Karpas-422 (cell line): ENCODE data around the gene DUS3L. TPM values are rescaled to one million over a fixed set of nuclear protein-coding genes. Genes with fewer than 3 reads are reported as not detected.

Source experiments
- DNase-seq: peaks from one replicate; pipeline ENCODE4 v3.0.0-alpha.2; 2015
- H2AFZ ChIP-seq: fragments of 200-600 bp; sonication (generic); 2 replicates; pipeline ENCODE4 v1.6.1; 2014; ENCODE audit warnings: antibody characterized with exemption, low read length, mixed read lengths
- H3K27ac ChIP-seq: fragments of 200-600 bp; sonication (generic); 2 replicates; pipeline ENCODE4 v1.5.1; 2014; ENCODE audit warnings: mild to moderate bottlenecking, low read length, moderate library complexity
- H3K27me3 ChIP-seq: fragments of 200-600 bp; sonication (generic); 2 replicates; pipeline ENCODE4 v1.6.1; 2014; ENCODE audit warnings: low read length, mixed read lengths
- H3K36me3 ChIP-seq: fragments of 200-600 bp; sonication (generic); 2 replicates; pipeline ENCODE4 v1.6.1; 2014; ENCODE audit warnings: low read length, mixed read lengths; ENCODE audit not compliant: insufficient read depth
- H3K4me1 ChIP-seq: fragments of 200-600 bp; sonication (generic); 2 replicates; pipeline ENCODE4 v1.6.1; 2014; ENCODE audit warnings: mild to moderate bottlenecking, low read length, mixed read lengths
- H3K4me2 ChIP-seq: fragments of 200-600 bp; sonication (generic); 2 replicates; pipeline ENCODE4 v1.6.1; 2014; ENCODE audit warnings: low read length, low read depth, mild to moderate bottlenecking; ENCODE audit not compliant: poor library complexity, severe bottlenecking
- H3K4me3 ChIP-seq: fragments of 200-600 bp; sonication (generic); 2 replicates; pipeline ENCODE4 v1.5.1; 2014; ENCODE audit warnings: mild to moderate bottlenecking, antibody characterized with exemption, low read length, mixed read lengths
- H3K79me2 ChIP-seq: fragments of 200-600 bp; sonication (generic); 2 replicates; pipeline ENCODE4 v1.6.1; 2014; ENCODE audit warnings: mild to moderate bottlenecking, low read length, mixed read lengths
- H3K9ac ChIP-seq: fragments of 200-600 bp; sonication (generic); 2 replicates; pipeline ENCODE4 v1.6.0; 2014; ENCODE audit warnings: low read length
- H3K9me2 ChIP-seq: fragments of 200-600 bp; sonication (generic), shearing (Covaris generic); replicated peaks from 2 replicates; pipeline ENCODE4 v1.6.0; 2014; ENCODE audit warnings: mild to moderate bottlenecking, low read length, moderate library complexity; ENCODE audit not compliant: insufficient read depth
- H3K9me3 ChIP-seq: fragments of 300-700, 200-600 bp; sonication (generic); 2 replicates; pipeline ENCODE4 v1.6.1; 2014; ENCODE audit warnings: low read length, mixed read lengths
- H4K20me1 ChIP-seq: fragments of 200-600 bp; sonication (generic); 2 replicates; pipeline ENCODE4 v1.6.1; 2014; ENCODE audit warnings: mild to moderate bottlenecking, antibody characterized with exemption, low read length, low read depth; ENCODE audit not compliant: insufficient read depth
- total RNA-seq: library from RNA; depleted of rRNA; stranded (reverse); fragments of >200 nt; shearing (Covaris generic); gene quantifications from 2 replicates; pipeline ENCODE4 v1.2.3, GENCODE V29; 2014; ENCODE audit warnings: low replicate concordance

Gene DUS3L
- total RNA-seq, 1 experiment from 2014 or later = 21.7 TPM

GRCh38 chr19:5811117-5811516 is 20.2 kb upstream of the DUS3L start:
- Histone ChIP-seq H3K4me1 (no peaks in the 10 kb centered on the region), H3K36me3 (no peaks in the 10 kb centered on the region), H3K4me3 (no peak overlapping the region), H3K27ac (no peak overlapping the region), H4K20me1 (no peaks in the 10 kb centered on the region), H2AFZ (no peak overlapping the region), H3K27me3 (no peaks in the 10 kb centered on the region), H3K4me2 (no peak overlapping the region), H3K9me3 (no peaks in the 10 kb centered on the region), H3K9ac (no peak overlapping the region), H3K9me2 (no peaks in the 10 kb centered on the region), H3K79me2 (no peaks in the 10 kb centered on the region)
- DNase-seq = no peak

GRCh38 chr19:5809469-5809868 is 18.5 kb upstream of the DUS3L start:
- peaks cover 2% of the 10 kb centered on the region for H3K4me1 ChIP-seq
- H3K9me3 ChIP-seq = no peaks in the 10 kb centered on the region
- no peak overlapping the region for H3K9ac ChIP-seq
- H3K4me3 ChIP-seq = no peak overlapping the region
- no peaks in the 10 kb centered on the region for H3K9me2 ChIP-seq
- H4K20me1 ChIP-seq = no peaks in the 10 kb centered on the region
- no peaks in the 10 kb centered on the region for H3K79me2 ChIP-seq
- H3K36me3 ChIP-seq = no peaks in the 10 kb centered on the region
- H3K27me3 ChIP-seq = no peaks in the 10 kb centered on the region
- no peak overlapping the region for H3K27ac ChIP-seq
- H2AFZ ChIP-seq = no peak overlapping the region
- no peak for DNase-seq
- no peak overlapping the region for H3K4me2 ChIP-seq

- Histone ChIP-seq H3K9me2 (no peaks in the 10 kb centered on the region), H3K9me3 (no peaks in the 10 kb centered on the region), H3K79me2 (no peaks in the 10 kb centered on the region), H3K4me3 (no peak overlapping the region), H3K36me3 (no peaks in the 10 kb centered on the region), H3K9ac (no peak overlapping the region), H3K4me1 (peaks cover 6% of the 10 kb centered on the region), H4K20me1 (no peaks in the 10 kb centered on the region), H3K27ac (no peak overlapping the region), H3K27me3 (no peaks in the 10 kb centered on the region), H2AFZ (no peak overlapping the region), H3K4me2 (no peak overlapping the region)
- DNase-seq = no peak
Measured at GRCh38 chr19:5809053-5809452, 18.1 kb upstream of the DUS3L start.

- H3K27me3 ChIP-seq = no peaks in the 10 kb centered on the region
- H3K4me1 ChIP-seq = peaks cover 10% of the 10 kb centered on the region
- DNase-seq = no peak
Measured at GRCh38 chr19:5808120-5808816, 17.3 kb upstream of the DUS3L start.

GRCh38 chr19:5806905-5807304 is 15.9 kb upstream of the DUS3L start:
- Histone ChIP-seq H3K36me3 (no peaks in the 10 kb centered on the region), H3K9me3 (no peaks in the 10 kb centered on the region), H3K4me2 (no peak overlapping the region), H3K79me2 (no peaks in the 10 kb centered on the region), H2AFZ (no peak overlapping the region), H3K4me3 (no peak overlapping the region), H3K9me2 (no peaks in the 10 kb centered on the region), H4K20me1 (no peaks in the 10 kb centered on the region), H3K27ac (no peak overlapping the region), H3K9ac (no peak overlapping the region), H3K4me1 (peaks cover 10% of the 10 kb centered on the region), H3K27me3 (no peaks in the 10 kb centered on the region)
- no peak for DNase-seq

More at GRCh38 chr19:5808120-5808816, 17.3 kb upstream of the DUS3L start:
- Histone ChIP-seq H3K27ac (no peak overlapping the region), H3K36me3 (no peaks in the 10 kb centered on the region), H3K79me2 (no peaks in the 10 kb centered on the region), H3K9me3 (no peaks in the 10 kb centered on the region), H3K9ac (no peak overlapping the region), H3K4me3 (no peak overlapping the region), H3K4me2 (no peak overlapping the region), H2AFZ (no peak overlapping the region), H3K9me2 (no peaks in the 10 kb centered on the region), H4K20me1 (no peaks in the 10 kb centered on the region)

- Histone ChIP-seq H3K79me2 (no peaks in the 10 kb centered on the region), H3K9ac (no peak overlapping the region), H2AFZ (no peak overlapping the region), H3K27me3 (no peaks in the 10 kb centered on the region), H3K9me3 (no peaks in the 10 kb centered on the region), H3K4me2 (no peak overlapping the region), H3K9me2 (no peaks in the 10 kb centered on the region), H3K36me3 (no peaks in the 10 kb centered on the region), H4K20me1 (no peaks in the 10 kb centered on the region), H3K4me1 (peaks cover 10% of the 10 kb centered on the region), H3K27ac (no peak overlapping the region), H3K4me3 (no peak overlapping the region)
- no peak for DNase-seq
Measured at GRCh38 chr19:5806133-5806489, 15.1 kb upstream of the DUS3L start.

GRCh38 chr19:5805462-5806132 is 14.6 kb upstream of the DUS3L start:
- H3K36me3 ChIP-seq = no peaks in the 10 kb centered on the region
- H3K4me1 ChIP-seq = peaks cover 10% of the 10 kb centered on the region
- H3K4me2 ChIP-seq = no peak overlapping the region
- H3K9me2 ChIP-seq = no peaks in the 10 kb centered on the region
- H3K27me3 ChIP-seq = no peaks in the 10 kb centered on the region
- DNase-seq = peak; percentile 76
- H4K20me1 ChIP-seq = no peaks in the 10 kb centered on the region
- H3K4me3 ChIP-seq = no peak overlapping the region
- no peaks in the 10 kb centered on the region for H3K9me3 ChIP-seq
- H2AFZ ChIP-seq = no peak overlapping the region
- H3K9ac ChIP-seq = no peak overlapping the region
- H3K27ac ChIP-seq = no peak overlapping the region
- H3K79me2 ChIP-seq = no peaks in the 10 kb centered on the region

- no peaks in the 10 kb centered on the region for H3K9me2 ChIP-seq
- no peak within 1 kb of the TSS for H3K27ac ChIP-seq
- H3K27me3 ChIP-seq = no peaks in the 10 kb centered on the region
- H3K79me2 ChIP-seq = no peaks in the 10 kb centered on the region
- H3K4me1 ChIP-seq = peaks cover 10% of the 10 kb centered on the region
- H3K36me3 ChIP-seq = no peaks in the 10 kb centered on the region
- peak; percentile 54 for DNase-seq
- no peaks in the 10 kb centered on the region for H4K20me1 ChIP-seq
- peak within 1 kb of the TSS; percentile 38 for H3K4me2 ChIP-seq
- no peak within 1 kb of the TSS for H3K9ac ChIP-seq
- no peak within 1 kb of the TSS for H3K4me3 ChIP-seq
- no peak within 1 kb of the TSS; the same call in 1 of the 2 replicates for H2AFZ ChIP-seq
- no peaks in the 10 kb centered on the region for H3K9me3 ChIP-seq
Measured at GRCh38 chr19:5804516-5805461, 13.8 kb upstream of the DUS3L start, which contains the start of gene NRTN. Gene NRTN (plus strand): TSS chr19:5805067. CDS start chr19:5824166, 19,099 bp downstream.
